Neuronal stem cell (in vitro differentiated cells): ENCODE data around the gene STING1.
"Not testable (repeated sequence)": the region's sequence is repeated elsewhere in the genome, so short reads cannot be mapped to it uniquely, and the experiment has no call there.

Source experiments
- DNase-seq: peaks from one replicate; pipeline ENCODE4 v3.0.0-alpha.2; 2013; ENCODE audit warnings: low spot score
- H2AFZ ChIP-seq: one replicate; pipeline ENCODE4 v1.6.1; 2013; ENCODE audit warnings: mild to moderate bottlenecking, low read length, inconsistent platforms
- H2AK5ac ChIP-seq: 2 replicates; pipeline ENCODE4 v1.6.1; 2013; ENCODE audit warnings: low read depth, mild to moderate bottlenecking, inconsistent platforms, low read length, moderate library complexity, mixed read lengths
- H2BK120ac ChIP-seq: 2 replicates; pipeline ENCODE4 v1.6.1; 2013; ENCODE audit warnings: low read depth, mild to moderate bottlenecking, inconsistent platforms, low read length, moderate library complexity, mixed read lengths
- H2BK12ac ChIP-seq: one replicate; pipeline ENCODE4 v1.6.1; 2013; ENCODE audit warnings: low read length, inconsistent platforms
- H2BK15ac ChIP-seq: 2 replicates; pipeline ENCODE4 v1.6.1; 2013; ENCODE audit warnings: mild to moderate bottlenecking, low read length, inconsistent platforms, mixed read lengths
- H2BK5ac ChIP-seq: one replicate; pipeline ENCODE4 v1.6.1; 2013; ENCODE audit warnings: inconsistent platforms, mild to moderate bottlenecking, low read length, moderate library complexity
- H3K14ac ChIP-seq: one replicate; pipeline ENCODE4 v1.6.1; 2013; ENCODE audit warnings: low read length, inconsistent platforms
- H3K18ac ChIP-seq: 2 replicates; pipeline ENCODE4 v1.6.1; 2013; ENCODE audit warnings: low read length, inconsistent platforms
- H3K23ac ChIP-seq: 2 replicates; pipeline ENCODE4 v1.6.1; 2013; ENCODE audit warnings: low read depth, mild to moderate bottlenecking, mixed read lengths, low read length, inconsistent platforms; ENCODE audit not compliant: poor library complexity
- H3K27ac ChIP-seq: replicated peaks from 3 replicates; pipeline ENCODE4 v1.5.1; 2013; ENCODE audit warnings: low read length, inconsistent platforms
- H3K27me3 ChIP-seq, 3 experiments: 2 replicates each; pipeline ENCODE4 v1.6.1; 2013; ENCODE audit warnings: low read length in 3 of 3, mild to moderate bottlenecking in 2 of 3, inconsistent platforms in 1 of 3, low read depth in 1 of 3, mixed read lengths in 1 of 3, moderate library complexity in 1 of 3; ENCODE audit not compliant: control insufficient read depth in 3 of 3, insufficient read depth in 3 of 3
- H3K36me3 ChIP-seq, 2 donors: replicated peaks in 1 of 2; 2 replicates each; pipeline ENCODE4 v1.6.1; 2013; ENCODE audit warnings: low read length in 2 of 2; ENCODE audit not compliant: control insufficient read depth in 2 of 2, insufficient read depth in 2 of 2
- H3K4ac ChIP-seq: 2 replicates; pipeline ENCODE4 v1.6.1; 2013; ENCODE audit warnings: inconsistent platforms, mild to moderate bottlenecking, low read length, moderate library complexity
- H3K4me1 ChIP-seq, 2 donors: 1 replicate in 1 of 2; 2 replicates in 1 of 2; pipeline ENCODE4 v1.6.1; 2013; ENCODE audit warnings: low read length in 2 of 2, low read depth in 1 of 2; ENCODE audit not compliant: control insufficient read depth in 2 of 2, insufficient read depth in 1 of 2
- H3K4me2 ChIP-seq: one replicate; pipeline ENCODE4 v1.6.1; 2013; ENCODE audit warnings: mild to moderate bottlenecking, low read length, inconsistent platforms; ENCODE audit not compliant: insufficient read depth, poor library complexity, severe bottlenecking
- H3K4me3 ChIP-seq, 2 donors: 2 replicates each; pipeline ENCODE4 v1.5.1; 2013; ENCODE audit warnings: low read length in 2 of 2, mild to moderate bottlenecking in 2 of 2, inconsistent platforms in 1 of 2, moderate library complexity in 1 of 2
- H3K79me1 ChIP-seq: one replicate; pipeline ENCODE4 v1.6.1; 2013; ENCODE audit warnings: low read depth, mild to moderate bottlenecking, inconsistent platforms, low read length, moderate library complexity
- H3K9ac ChIP-seq: one replicate; pipeline ENCODE4 v1.6.1; 2013; ENCODE audit warnings: mild to moderate bottlenecking, low read depth, low read length, inconsistent platforms; ENCODE audit not compliant: poor library complexity
- H3K9me3 ChIP-seq, 2 donors: replicated peaks in 1 of 2; 2 replicates each; pipeline versions ENCODE3 to v1.6.1; 2013; ENCODE audit warnings: low read length in 2 of 2, mild to moderate bottlenecking in 2 of 2, inconsistent platforms in 1 of 2, low read depth in 1 of 2, mixed read lengths in 1 of 2, moderate library complexity in 1 of 2; ENCODE audit not compliant: control insufficient read depth in 2 of 2, insufficient read depth in 1 of 2
- H4K8ac ChIP-seq: one replicate; pipeline ENCODE4 v1.6.1; 2013; ENCODE audit warnings: low read depth, mild to moderate bottlenecking, inconsistent platforms, low read length, moderate library complexity
- H4K91ac ChIP-seq: one replicate; pipeline ENCODE4 v1.6.1; 2013; ENCODE audit warnings: low read length, low read depth, mild to moderate bottlenecking, inconsistent platforms; ENCODE audit not compliant: poor library complexity
- WGBS, 2 donors: extraction: QIAGEN DNeasy Blood & Tissue Kit; methylation state at CpG; one replicate each; pipeline ENCODE4 v1.1.7; 2013; ENCODE audit warnings: missing lambda C conversion rate in 2 of 2, mixed read lengths in 1 of 2; ENCODE audit not compliant: insufficient read length in 2 of 2, insufficient replicate concordance in 1 of 2; ENCODE audit errors: extremely low coverage in 2 of 2; 5-methylcytosine and 5-hydroxymethylcytosine counted together

The STING1 gene

GRCh38 chr5:139443831-139444453, 38.6 kb downstream of the STING1 start:
- no peak overlapping the region for H3K27ac ChIP-seq
- no CpG with 5 or more reads among the region's 4 CpGs for WGBS, 2 donors

GRCh38 chr5:139440416-139440815, 42.1 kb downstream of the STING1 start:
- not testable (repeated sequence) for H2BK12ac ChIP-seq, H2AFZ ChIP-seq, H3K4ac ChIP-seq, H3K18ac ChIP-seq, H3K9ac ChIP-seq, H4K91ac ChIP-seq, H3K23ac ChIP-seq, H3K27ac ChIP-seq, H3K4me2 ChIP-seq, H2BK15ac ChIP-seq, DNase-seq, H4K8ac ChIP-seq, H3K4me3 ChIP-seq, H3K9me3 ChIP-seq, H3K14ac ChIP-seq, H2BK5ac ChIP-seq, H3K79me1 ChIP-seq, H2BK120ac ChIP-seq, H2AK5ac ChIP-seq
- H3K36me3 ChIP-seq = peaks cover 6 to 18% of the 10 kb centered on the region in 2 donors
- no CpG with 5 or more reads among the region's 17 CpGs for WGBS, 2 donors
- H3K27me3 ChIP-seq = peaks cover 0 to 15% (median 0%) of the 10 kb centered on the region in 3 experiments
- H3K4me1 ChIP-seq = peaks cover 4 to 11% of the 10 kb centered on the region in 2 donors

More at GRCh38 chr5:139443831-139444453, 38.6 kb downstream of the STING1 start:
- H3K4ac ChIP-seq = no peak overlapping the region
- no peak overlapping the region for H2AFZ ChIP-seq
- H3K23ac ChIP-seq = no peak overlapping the region
- no peak overlapping the region for H2BK15ac ChIP-seq
- H2BK12ac ChIP-seq = no peak overlapping the region
- H3K79me1 ChIP-seq = no peaks in the 10 kb centered on the region
- no peaks in the 10 kb centered on the region for H3K9me3 ChIP-seq
- H3K4me1 ChIP-seq = peaks cover 0 to 4% of the 10 kb centered on the region in 2 donors
- H3K4me2 ChIP-seq = no peak overlapping the region
- DNase-seq = no peak
- H2BK5ac ChIP-seq = no peak overlapping the region
- no peak overlapping the region for H3K18ac ChIP-seq
- no peak overlapping the region for H3K9ac ChIP-seq
- no peak overlapping the region for H2AK5ac ChIP-seq
- H3K14ac ChIP-seq = no peak overlapping the region
- peaks cover 0 to 15% (median 0%) of the 10 kb centered on the region in 3 experiments for H3K27me3 ChIP-seq
- H3K36me3 ChIP-seq = no peaks in the 10 kb centered on the region
- H2BK120ac ChIP-seq = no peak overlapping the region
- no peak overlapping the region for H3K4me3 ChIP-seq
- H4K91ac ChIP-seq = no peak overlapping the region
- no peak overlapping the region for H4K8ac ChIP-seq

- Histone ChIP-seq H3K4me2 (peak within 1 kb of the TSS; percentile 79), H3K14ac (no peak within 1 kb of the TSS), H3K4ac (no peak within 1 kb of the TSS), H3K9me3 (no peaks in the 10 kb centered on the region), H2BK15ac (no peak within 1 kb of the TSS), H3K9ac (peak within 1 kb of the TSS; percentile 81), H3K27me3 (peaks cover 0 to 7% (median 0%) of the 10 kb centered on the region in 3 experiments), H3K4me3 (peak within 1 kb of the TSS; percentile 74 to 83), H2AFZ (peak within 1 kb of the TSS; percentile 91), H2AK5ac (no peak within 1 kb of the TSS), H2BK5ac (no peak within 1 kb of the TSS), H3K23ac (peak within 1 kb of the TSS; percentile 31), H3K36me3 (peaks cover 6 to 29% of the 10 kb centered on the region in 2 donors), H3K27ac (peak within 1 kb of the TSS; percentile 89), H4K91ac (no peak within 1 kb of the TSS), H2BK120ac (no peak within 1 kb of the TSS), H3K4me1 (peaks cover 4 to 11% of the 10 kb centered on the region in 2 donors), H3K79me1 (peaks cover 3% of the 10 kb centered on the region), H4K8ac (no peak within 1 kb of the TSS), H2BK12ac (no peak within 1 kb of the TSS), H3K18ac (peak within 1 kb of the TSS; percentile 95)
- peak; percentile 93 for DNase-seq
- WGBS, 2 donors = no CpG with 5 or more reads among the region's 49 CpGs
Measured at GRCh38 chr5:139439013-139439903, 43.3 kb downstream of the STING1 start, which contains the start of gene DNAJC18. Gene DNAJC18, minus strand, starts transcription at chr5:139439525. Its CDS starts 80 bp downstream, at chr5:139439445.

- Histone ChIP-seq H4K8ac (no peak overlapping the region), H3K4me1 (peaks cover 4 to 11% of the 10 kb centered on the region in 2 donors), H3K18ac (no peak overlapping the region), H2BK5ac (no peak overlapping the region), H3K4me3 (peak overlapping the region; percentile 74 to 75), H4K91ac (no peak overlapping the region), H3K9ac (no peak overlapping the region), H2BK15ac (no peak overlapping the region), H3K23ac (no peak overlapping the region), H3K79me1 (peaks cover 3% of the 10 kb centered on the region), H2BK120ac (no peak overlapping the region), H3K27ac (no peak overlapping the region), H3K9me3 (no peaks in the 10 kb centered on the region), H3K14ac (no peak overlapping the region), H2BK12ac (no peak overlapping the region), H3K36me3 (peaks cover 6 to 33% of the 10 kb centered on the region in 2 donors), H2AK5ac (no peak overlapping the region), H3K27me3 (peaks cover 0 to 6% (median 0%) of the 10 kb centered on the region in 3 experiments), H3K4ac (no peak overlapping the region), H3K4me2 (peak overlapping the region; percentile 79), H2AFZ (peak overlapping the region; percentile 91)
- no peak for DNase-seq
- no CpG with 5 or more reads among the region's 8 CpGs for WGBS, 2 donors
Measured at GRCh38 chr5:139438707-139439012, 43.9 kb downstream of the STING1 start.
